ENCODE measurements around the gene CMTM3.
"Not testable (repeated sequence)": the region's sequence is repeated elsewhere in the genome, so short reads cannot be mapped to it uniquely, and the experiment has no call there.

CMTM3 gene

DNA sequence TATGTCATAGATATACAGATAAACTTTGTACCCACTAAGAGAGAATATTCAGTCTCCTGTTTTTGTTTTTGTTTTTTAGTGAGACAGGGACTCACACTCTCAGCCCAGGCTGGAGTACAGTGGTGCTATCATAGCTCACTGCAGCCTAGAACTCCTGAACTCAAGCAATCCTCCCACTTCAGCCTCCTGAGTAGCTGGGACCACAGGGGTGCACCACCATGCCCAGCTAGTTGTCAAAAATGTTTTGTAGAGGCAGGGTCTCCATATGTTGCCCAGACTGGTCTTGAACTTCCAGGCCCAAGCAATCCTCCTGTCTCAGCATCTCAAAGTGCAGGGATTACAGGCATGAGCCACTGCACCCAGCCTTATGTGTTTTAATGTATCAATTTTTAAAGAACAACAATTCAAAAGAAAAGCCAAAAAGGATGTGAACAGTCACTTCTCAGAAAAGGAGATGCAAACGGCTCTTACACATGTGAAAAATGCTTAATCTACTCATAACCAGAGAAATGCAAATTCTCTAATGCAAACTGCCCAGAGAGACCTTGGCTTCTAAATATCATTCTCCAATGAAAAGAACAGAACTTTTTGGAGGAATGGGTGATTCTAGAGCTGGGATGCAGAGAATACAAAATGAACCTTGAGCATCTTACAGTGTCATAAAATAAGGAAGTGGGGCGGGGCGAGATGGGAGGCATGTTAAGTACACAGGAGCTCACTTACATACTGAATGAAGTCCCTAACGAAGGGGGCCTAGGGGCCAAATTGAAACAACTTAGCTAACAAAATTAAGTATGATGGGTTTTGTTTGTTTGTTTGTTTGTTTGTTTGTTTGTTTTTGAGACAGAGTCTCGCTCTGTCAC lies 7.3 kb upstream of the CMTM3 start:
- H3K4me1 Mint-ChIP-seq: peaks cover 35% of the 10 kb centered on the region
- H3K36me3 Mint-ChIP-seq: no peaks in the 10 kb centered on the region
- no peaks in the 10 kb centered on the region for H3K27me3 Mint-ChIP-seq
- peak overlapping the region; percentile 36 for H3K27ac Mint-ChIP-seq
- no peaks in the 10 kb centered on the region for H3K9me3 Mint-ChIP-seq
- no peak overlapping the region for H3K4me3 Mint-ChIP-seq

DNA sequence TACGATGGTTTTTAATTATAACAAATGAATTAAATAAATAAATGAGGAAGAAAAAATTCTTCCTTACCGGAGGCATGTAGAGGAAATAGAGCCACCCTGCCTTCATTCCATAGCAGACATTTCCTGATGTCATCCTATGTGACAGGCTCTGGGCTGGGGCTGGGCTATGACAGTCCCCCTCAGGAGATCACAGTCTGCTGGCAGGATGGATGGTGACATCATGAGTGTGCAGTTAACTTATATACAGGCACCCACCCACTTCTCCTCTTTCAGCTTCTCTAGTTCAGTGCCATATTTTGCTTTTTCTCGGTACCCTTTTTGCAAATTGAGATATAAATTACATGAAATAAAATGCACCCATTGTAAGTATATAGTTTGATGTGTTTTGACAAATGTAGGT lies 6.4 kb upstream of the CMTM3 start:
- Mint-ChIP-seq H3K27ac (peak overlapping the region; percentile 30), H3K27me3 (no peaks in the 10 kb centered on the region), H3K4me3 (no peak overlapping the region), H3K4me1 (peaks cover 40% of the 10 kb centered on the region), H3K36me3 (no peaks in the 10 kb centered on the region), H3K9me3 (no peaks in the 10 kb centered on the region)

DNA sequence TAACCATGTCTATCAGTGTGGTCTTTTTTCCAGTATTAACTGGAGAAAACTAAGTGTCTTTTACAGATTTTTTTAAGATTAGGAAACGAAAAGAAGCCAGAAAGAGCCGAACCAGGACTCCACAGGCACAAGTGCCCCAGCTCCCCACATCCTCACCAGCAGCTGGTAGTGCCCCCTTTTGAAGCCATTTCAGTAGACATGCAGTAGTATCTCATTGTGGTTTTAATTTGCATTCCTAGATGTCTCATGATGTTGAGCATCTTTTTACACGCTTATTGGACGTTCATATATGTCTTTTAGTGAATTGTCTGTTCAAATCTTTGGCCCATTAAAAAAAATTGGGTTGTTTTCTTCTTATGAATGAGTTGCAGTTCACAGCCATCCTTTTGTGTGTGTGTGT lies 4.8 kb upstream of the CMTM3 start:
- H3K27me3 Mint-ChIP-seq: no peaks in the 10 kb centered on the region
- H3K9me3 Mint-ChIP-seq: no peaks in the 10 kb centered on the region
- H3K4me1 Mint-ChIP-seq: peaks cover 47% of the 10 kb centered on the region
- peak overlapping the region; percentile 16 for H3K27ac Mint-ChIP-seq
- H3K36me3 Mint-ChIP-seq: no peaks in the 10 kb centered on the region
- no peak overlapping the region for H3K4me3 Mint-ChIP-seq

- H3K27ac Mint-ChIP-seq: no peak overlapping the region
- H3K36me3 Mint-ChIP-seq: no peaks in the 10 kb centered on the region
- no peaks in the 10 kb centered on the region for H3K9me3 Mint-ChIP-seq
- no peak overlapping the region for H3K4me3 Mint-ChIP-seq
- H3K27me3 Mint-ChIP-seq: no peaks in the 10 kb centered on the region
- H3K4me1 Mint-ChIP-seq: peaks cover 47% of the 10 kb centered on the region
Observed at GRCh38 chr16:66600477-66600876, 4.0 kb upstream of the CMTM3 start.

- no peak overlapping the region for H3K4me3 Mint-ChIP-seq
- no peak overlapping the region for H3K27ac Mint-ChIP-seq
- H3K27me3 Mint-ChIP-seq: no peaks in the 10 kb centered on the region
- no peaks in the 10 kb centered on the region for H3K36me3 Mint-ChIP-seq
- H3K4me1 Mint-ChIP-seq: peaks cover 53% of the 10 kb centered on the region
- no peaks in the 10 kb centered on the region for H3K9me3 Mint-ChIP-seq
Observed at GRCh38 chr16:66601471-66601870, 3.0 kb upstream of the CMTM3 start.

GRCh38 chr16:66603537-66604375 lies 748 bp upstream of the CMTM3 start:
- Mint-ChIP-seq H3K9me3 (no peaks in the 10 kb centered on the region), H3K27ac (peak overlapping the region; percentile 80), H3K36me3 (no peaks in the 10 kb centered on the region), H3K4me1 (peaks cover 51% of the 10 kb centered on the region), H3K27me3 (no peaks in the 10 kb centered on the region), H3K4me3 (peak overlapping the region; percentile 88)

DNA sequence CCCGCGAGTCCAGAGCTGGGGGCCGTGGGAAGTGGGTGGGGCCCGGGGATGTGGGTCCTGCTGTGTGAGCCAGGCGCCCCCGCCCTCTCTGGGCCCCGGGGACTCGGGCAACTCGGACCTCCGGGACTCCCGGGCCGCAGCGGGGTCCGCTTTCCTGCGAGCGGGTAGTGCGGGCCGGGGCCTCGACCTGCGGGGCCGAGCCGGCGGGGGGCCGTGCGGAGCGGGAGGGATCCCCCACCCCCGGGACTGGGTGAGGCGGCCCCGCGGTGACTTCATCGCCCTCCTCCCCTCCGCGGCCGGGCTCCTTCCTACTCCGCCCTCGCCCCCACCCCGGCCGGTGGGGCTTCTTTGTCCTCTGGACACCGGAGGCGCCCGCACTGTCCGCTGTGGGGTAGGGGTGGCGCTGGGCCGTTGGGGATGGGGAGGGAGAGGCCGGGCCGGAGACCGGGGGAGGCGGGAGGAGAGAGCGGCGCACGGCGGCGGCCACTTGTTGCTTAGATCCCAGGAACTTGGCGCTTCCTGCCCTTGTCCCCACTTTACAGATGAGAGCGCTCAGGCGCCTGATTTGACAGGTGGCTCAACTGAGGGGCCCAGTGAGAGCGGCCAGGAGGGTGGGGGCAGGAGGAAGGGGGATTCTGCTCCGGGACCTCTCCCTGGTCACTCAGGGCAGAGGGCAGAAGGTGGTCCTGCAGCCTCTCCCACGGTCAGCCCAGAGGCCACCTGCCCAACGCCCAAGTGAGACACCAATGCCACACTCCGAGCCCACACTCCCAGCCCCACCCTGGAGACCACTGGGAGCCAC lies 874 bp downstream of the CMTM3 start:
- Mint-ChIP-seq H3K9me3 (no peaks in the 10 kb centered on the region), H3K4me3 (peak overlapping the region; percentile 84), H3K36me3 (no peaks in the 10 kb centered on the region), H3K27ac (peak overlapping the region; percentile 55), H3K27me3 (no peaks in the 10 kb centered on the region), H3K4me1 (peaks cover 43% of the 10 kb centered on the region)

GRCh38 chr16:66605979-66606751 lies 1.7 kb downstream of the CMTM3 start:
- Mint-ChIP-seq H3K36me3 (no peaks in the 10 kb centered on the region), H3K4me3 (peak overlapping the region; percentile 84), H3K27me3 (no peaks in the 10 kb centered on the region)

GRCh38 chr16:66608241-66609138 lies 4.0 kb downstream of the CMTM3 start:
- Mint-ChIP-seq H3K4me3 (no peak overlapping the region), H3K27ac (no peak overlapping the region)

More at GRCh38 chr16:66605979-66606751, 1.7 kb downstream of the CMTM3 start:
- Mint-ChIP-seq H3K27ac (peak overlapping the region; percentile 93), H3K9me3 (no peaks in the 10 kb centered on the region), H3K4me1 (peaks cover 36% of the 10 kb centered on the region)

DNA sequence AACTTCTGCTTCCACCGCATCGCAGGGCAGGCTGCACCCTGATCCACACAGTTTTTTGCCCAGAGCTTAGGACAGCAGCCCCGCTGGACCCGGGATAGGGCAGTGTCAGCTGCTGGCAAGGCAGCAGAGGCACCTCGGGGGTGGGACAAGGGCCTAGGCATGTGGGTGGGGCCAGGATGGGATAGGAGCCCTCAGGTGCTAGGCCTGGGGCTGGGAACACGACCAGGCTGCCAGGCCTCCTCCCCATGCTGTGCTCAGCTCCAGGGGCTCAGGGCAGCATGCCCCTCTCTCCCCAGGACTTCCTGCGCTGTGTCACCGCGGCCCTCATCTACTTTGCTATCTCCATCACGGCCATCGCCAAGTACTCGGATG lies 4.6 kb downstream of the CMTM3 start:
- no peaks in the 10 kb centered on the region for H3K9me3 Mint-ChIP-seq

More at GRCh38 chr16:66608241-66609138, 4.0 kb downstream of the CMTM3 start:
- no peaks in the 10 kb centered on the region for H3K36me3 Mint-ChIP-seq
- no peaks in the 10 kb centered on the region for H3K27me3 Mint-ChIP-seq
- H3K9me3 Mint-ChIP-seq: no peaks in the 10 kb centered on the region
- H3K4me1 Mint-ChIP-seq: peaks cover 29% of the 10 kb centered on the region

DNA sequence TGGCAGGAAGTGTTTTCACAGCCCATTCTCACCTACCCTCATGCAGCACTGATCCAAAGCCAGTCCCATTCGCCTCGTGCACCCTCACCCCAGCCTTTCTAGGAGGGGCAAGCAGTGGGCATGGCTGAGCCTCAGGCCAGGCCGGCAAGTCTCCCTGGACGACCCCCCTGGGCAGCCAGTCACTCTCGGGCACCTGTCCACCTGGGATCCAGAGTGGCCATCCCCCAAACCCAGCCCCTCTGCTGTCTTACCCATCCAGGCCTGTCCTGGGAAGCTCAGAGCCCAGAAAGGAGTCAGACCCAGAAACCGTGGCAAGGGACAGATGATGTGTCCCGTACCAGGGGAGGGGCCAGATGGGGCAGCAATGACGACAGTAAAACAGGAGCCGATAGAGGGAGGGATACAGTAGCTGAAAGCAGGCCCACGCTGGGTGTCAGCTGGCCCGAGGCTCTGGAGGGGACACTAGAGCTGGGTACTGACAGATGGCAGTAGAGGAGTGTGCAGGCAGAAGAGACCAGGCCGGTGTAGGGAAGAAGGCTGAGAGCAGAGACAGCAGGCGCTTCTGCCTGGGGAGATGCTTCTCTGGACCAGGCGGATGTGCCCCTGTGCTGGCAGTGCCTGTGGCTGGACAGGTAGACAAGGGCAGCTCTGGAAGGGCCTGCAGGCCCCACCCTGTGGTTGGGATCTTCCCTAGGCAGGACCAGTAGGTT lies 5.8 kb downstream of the CMTM3 start:
- H3K4me3 Mint-ChIP-seq: no peak overlapping the region
- no peaks in the 10 kb centered on the region for H3K27me3 Mint-ChIP-seq
- H3K27ac Mint-ChIP-seq: no peak overlapping the region
- H3K9me3 Mint-ChIP-seq: no peaks in the 10 kb centered on the region
- H3K36me3 Mint-ChIP-seq: no peaks in the 10 kb centered on the region
- peaks cover 24% of the 10 kb centered on the region for H3K4me1 Mint-ChIP-seq

More for the DNA sequence above, 4.6 kb downstream of the CMTM3 start:
- no peaks in the 10 kb centered on the region for H3K36me3 Mint-ChIP-seq
- H3K27me3 Mint-ChIP-seq: no peaks in the 10 kb centered on the region
- peaks cover 24% of the 10 kb centered on the region for H3K4me1 Mint-ChIP-seq
- H3K27ac Mint-ChIP-seq: no peak overlapping the region
- H3K4me3 Mint-ChIP-seq: no peak overlapping the region

GRCh38 chr16:66611911-66612310 lies 7.4 kb downstream of the CMTM3 start:
- peaks cover 15% of the 10 kb centered on the region for H3K4me1 Mint-ChIP-seq
- not testable (repeated sequence) for H3K36me3 Mint-ChIP-seq, H3K4me3 Mint-ChIP-seq, H3K27ac Mint-ChIP-seq, H3K9me3 Mint-ChIP-seq, H3K27me3 Mint-ChIP-seq

DNA sequence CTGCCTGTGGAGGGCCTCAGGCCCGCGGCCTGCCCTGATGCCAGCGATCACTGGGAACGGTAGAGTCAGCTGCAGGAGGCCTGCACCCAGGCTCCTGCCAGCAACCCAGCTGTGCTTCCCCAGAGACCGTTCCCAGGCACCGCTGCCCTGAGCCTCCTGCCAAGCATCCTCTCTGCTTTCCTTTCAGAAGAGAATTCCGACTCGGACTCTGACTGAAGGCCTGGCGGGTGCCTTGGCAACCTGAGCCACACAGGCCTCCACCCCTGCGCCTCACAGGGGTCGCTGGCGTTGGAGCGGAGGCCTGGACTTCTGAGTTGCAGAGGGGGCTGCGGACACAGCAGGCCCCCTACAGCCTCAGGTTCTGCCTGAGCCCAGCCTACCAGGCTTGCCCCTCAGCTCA lies 7.9 kb downstream of the CMTM3 start:
- H3K27me3 Mint-ChIP-seq: no peaks in the 10 kb centered on the region
- H3K36me3 Mint-ChIP-seq: no peaks in the 10 kb centered on the region

More for the DNA sequence above, 7.9 kb downstream of the CMTM3 start:
- peaks cover 10% of the 10 kb centered on the region for H3K4me1 Mint-ChIP-seq
- H3K4me3 Mint-ChIP-seq: no peak overlapping the region
- no peak overlapping the region for H3K27ac Mint-ChIP-seq
- H3K9me3 Mint-ChIP-seq: no peaks in the 10 kb centered on the region
